Measurements from ENCODE around the gene BID.
A peak's percentile ranks its signal among the peaks of the same experiment; 100 is the strongest.

The BID gene

GRCh38 chr22:17781319-17782031 lies 7.2 kb upstream of the BID start:
- ATAC-seq (peak; percentile 77), DNase-seq (ENCODE audit: low spot score in 2 of 2) (peak; percentile 41 to 78)
- Mint-ChIP-seq H3K36me3 (peaks cover 5% of the 10 kb centered on the region), H3K4me3 (peak overlapping the region; percentile 91), H3K9me3 (no peaks in the 10 kb centered on the region), H3K27ac (peak overlapping the region; percentile 87), H3K4me1 (peaks cover 49% of the 10 kb centered on the region)

- Mint-ChIP-seq H3K4me3 (peak overlapping the region; percentile 91), H3K36me3 (peaks cover 5% of the 10 kb centered on the region), H3K4me1 (peaks cover 55% of the 10 kb centered on the region), H3K9me3 (no peaks in the 10 kb centered on the region), H3K27ac (peak overlapping the region; percentile 87)
- no peak for ATAC-seq
- no peak for DNase-seq (ENCODE audit: low spot score in 2 of 2)
Observed at GRCh38 chr22:17780741-17781318, 6.6 kb upstream of the BID start.

GRCh38 chr22:17780116-17780740 lies 6.0 kb upstream of the BID start:
- Mint-ChIP-seq H3K4me3 (peak overlapping the region; percentile 91), H3K4me1 (peaks cover 61% of the 10 kb centered on the region), H3K9me3 (no peaks in the 10 kb centered on the region), H3K36me3 (peaks cover 5% of the 10 kb centered on the region), H3K27ac (peak overlapping the region; percentile 87)
- DNase-seq (ENCODE audit: low spot score in 2 of 2) (no peak), ATAC-seq (no peak)

- Mint-ChIP-seq H3K27ac (peak overlapping the region; percentile 81), H3K4me3 (peak overlapping the region; percentile 91), H3K4me1 (peaks cover 68% of the 10 kb centered on the region), H3K9me3 (no peaks in the 10 kb centered on the region), H3K36me3 (peaks cover 5% of the 10 kb centered on the region)
- peak; percentile 22 for ATAC-seq
- DNase-seq (ENCODE audit: low spot score in 2 of 2), result peak in 1 of 2 donors; percentile 74
Observed at GRCh38 chr22:17779286-17780115, 5.2 kb upstream of the BID start.

GRCh38 chr22:17778412-17778976 lies 4.2 kb upstream of the BID start:
- Mint-ChIP-seq H3K9me3 (no peaks in the 10 kb centered on the region), H3K36me3 (peaks cover 5% of the 10 kb centered on the region), H3K4me3 (peak overlapping the region; percentile 91), H3K4me1 (peaks cover 71% of the 10 kb centered on the region), H3K27ac (peak overlapping the region; percentile 81)
- no peak for ATAC-seq
- DNase-seq (ENCODE audit: low spot score in 2 of 2), result no peak

- Mint-ChIP-seq H3K4me3 (peak overlapping the region; percentile 91), H3K9me3 (no peaks in the 10 kb centered on the region), H3K27ac (peak overlapping the region; percentile 98), H3K4me1 (peaks cover 79% of the 10 kb centered on the region), H3K36me3 (peaks cover 5% of the 10 kb centered on the region)
- ATAC-seq (no peak), DNase-seq (ENCODE audit: low spot score in 2 of 2) (no peak)
Observed at GRCh38 chr22:17777717-17778044, 3.4 kb upstream of the BID start.

GRCh38 chr22:17777005-17777716 lies 2.9 kb upstream of the BID start:
- DNase-seq (ENCODE audit: low spot score in 2 of 2), result peak; percentile 40 to 81
- peak overlapping the region; percentile 91 for H3K4me3 Mint-ChIP-seq

GRCh38 chr22:17775781-17776465 lies 1.7 kb upstream of the BID start:
- Mint-ChIP-seq H3K9me3 (no peaks in the 10 kb centered on the region), H3K36me3 (no peaks in the 10 kb centered on the region), H3K4me3 (peak overlapping the region; percentile 91), H3K4me1 (peaks cover 86% of the 10 kb centered on the region), H3K27ac (peak overlapping the region; percentile 98)
- DNase-seq (ENCODE audit: low spot score in 2 of 2) (no peak), ATAC-seq (no peak)

More at GRCh38 chr22:17777005-17777716, 2.9 kb upstream of the BID start:
- peaks cover 84% of the 10 kb centered on the region for H3K4me1 Mint-ChIP-seq
- peak overlapping the region; percentile 98 for H3K27ac Mint-ChIP-seq
- H3K36me3 Mint-ChIP-seq, result peaks cover 5% of the 10 kb centered on the region
- no peaks in the 10 kb centered on the region for H3K9me3 Mint-ChIP-seq
- peak; percentile 64 for ATAC-seq

GRCh38 chr22:17774926-17775685 lies 837 bp upstream of the BID start:
- H3K4me1 Mint-ChIP-seq, result peaks cover 82% of the 10 kb centered on the region
- no peaks in the 10 kb centered on the region for H3K36me3 Mint-ChIP-seq
- no peak for DNase-seq (ENCODE audit: low spot score in 2 of 2)
- H3K4me3 Mint-ChIP-seq, result peak overlapping the region; percentile 91
- no peak for ATAC-seq
- H3K9me3 Mint-ChIP-seq, result no peaks in the 10 kb centered on the region
- H3K27ac Mint-ChIP-seq, result no peak overlapping the region

- Mint-ChIP-seq H3K27ac (no peak overlapping the region), H3K36me3 (no peaks in the 10 kb centered on the region), H3K9me3 (no peaks in the 10 kb centered on the region), H3K4me1 (peaks cover 77% of the 10 kb centered on the region), H3K4me3 (peak overlapping the region; percentile 76)
- ATAC-seq (peak; percentile 72), DNase-seq (ENCODE audit: low spot score in 2 of 2) (peak; percentile 56 to 75)
Observed at GRCh38 chr22:17773606-17774205, 563 bp downstream of the BID start.

GRCh38 chr22:17772958-17773605 lies 1.2 kb downstream of the BID start:
- no peak for ATAC-seq
- Mint-ChIP-seq H3K4me1 (peaks cover 76% of the 10 kb centered on the region), H3K9me3 (no peaks in the 10 kb centered on the region), H3K4me3 (peak overlapping the region; percentile 76), H3K27ac (no peak overlapping the region), H3K36me3 (no peaks in the 10 kb centered on the region)
- no peak for DNase-seq (ENCODE audit: low spot score in 2 of 2)

- no peak overlapping the region for H3K27ac Mint-ChIP-seq
- no peaks in the 10 kb centered on the region for H3K9me3 Mint-ChIP-seq
- peaks cover 5% of the 10 kb centered on the region for H3K36me3 Mint-ChIP-seq
Observed at GRCh38 chr22:17772249-17772957, 1.9 kb downstream of the BID start.

More at GRCh38 chr22:17772249-17772957, 1.9 kb downstream of the BID start:
- H3K4me3 Mint-ChIP-seq, result peak overlapping the region; percentile 76
- DNase-seq (ENCODE audit: low spot score in 2 of 2) (no peak), ATAC-seq (no peak)
- H3K4me1 Mint-ChIP-seq, result peaks cover 76% of the 10 kb centered on the region

Data from stimulated activated effector memory CD8-positive, alpha-beta T cell treated with anti-CD3 and anti-CD28 coated beads, Interleukin-12 subunit alpha, Interleukin-12 subunit beta, amount 100 ng/mL, for 72 hours (primary cell).